HG03196 (cell line): Measurements from ENCODE around the gene RNF181.
"Not testable (repeated sequence)": the region's sequence is repeated elsewhere in the genome, so short reads cannot be mapped to it uniquely, and the experiment has no call there.

Experiments
- ATAC-seq: cut with Tn5 transposase; IDR thresholded peaks from one replicate; pipeline ENCODE4 v1.9.1; 2021; ENCODE audit not compliant: unreplicated experiment

Gene RNF181

DNA sequence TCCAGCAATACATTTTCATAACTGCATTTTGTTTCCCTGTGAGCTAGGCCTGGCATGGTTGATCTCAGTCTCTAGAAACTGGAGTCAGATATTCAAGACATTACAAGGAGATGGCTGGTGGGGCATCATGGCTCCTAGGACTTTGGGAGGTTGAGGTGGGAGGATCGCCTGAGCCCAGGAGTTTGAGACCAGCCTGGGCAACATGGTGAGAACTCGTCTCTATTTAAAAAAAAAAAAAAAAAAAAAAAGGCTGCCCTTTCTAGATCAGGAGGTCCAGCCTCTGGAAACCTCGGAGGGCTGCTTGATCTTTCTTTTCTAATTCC, 18.5 kb upstream of the RNF181 start:
- ATAC-seq = no peak

DNA sequence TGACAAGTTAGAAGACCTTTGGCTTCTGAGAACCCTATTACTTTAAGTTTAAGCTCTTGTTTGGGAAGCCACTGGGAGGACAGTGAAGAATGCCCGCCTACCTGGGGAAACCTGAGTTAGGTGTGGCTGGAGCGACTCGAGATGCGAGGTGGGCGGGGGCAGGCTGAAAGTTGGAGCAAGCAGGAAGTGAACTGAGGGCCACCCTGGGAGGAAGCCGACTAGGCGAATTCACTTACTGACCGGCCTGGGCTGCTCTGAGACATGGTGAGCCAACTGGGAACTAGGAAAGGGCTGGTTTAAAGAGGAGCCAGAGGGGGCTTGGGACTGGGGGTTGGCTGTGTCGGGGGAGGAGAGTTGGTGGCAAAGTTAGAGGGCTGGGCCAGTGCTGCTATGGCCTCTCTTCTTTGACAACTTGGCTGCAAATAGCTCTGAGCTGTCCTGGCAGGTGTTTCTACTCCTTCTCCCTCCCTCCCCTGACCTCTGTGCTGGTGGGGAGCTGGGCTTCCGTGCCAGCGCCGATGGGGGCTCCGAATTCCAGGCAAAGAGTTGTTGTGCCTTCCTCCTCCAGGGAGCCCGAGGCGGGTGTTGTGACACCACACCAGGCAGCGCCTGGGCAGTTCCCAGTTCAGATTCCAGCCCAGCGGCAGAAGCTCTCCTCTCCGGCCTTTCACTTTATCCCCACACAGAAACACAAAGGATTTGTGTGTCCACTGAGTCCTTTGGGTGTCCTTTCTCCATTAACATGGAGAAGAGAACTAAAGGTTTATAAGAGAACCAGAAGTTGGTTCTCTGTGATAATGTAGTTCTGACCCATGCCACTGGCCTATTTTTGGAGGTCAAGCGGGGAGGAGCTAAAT, 17.9 kb upstream of the RNF181 start, which contains the start of gene VAMP8:
TSS of gene VAMP8 (plus strand) at position 201 of the 857 bp plus-strand sequence. CDS start at position 262, 61 bp downstream.
- ATAC-seq = no peak

DNA sequence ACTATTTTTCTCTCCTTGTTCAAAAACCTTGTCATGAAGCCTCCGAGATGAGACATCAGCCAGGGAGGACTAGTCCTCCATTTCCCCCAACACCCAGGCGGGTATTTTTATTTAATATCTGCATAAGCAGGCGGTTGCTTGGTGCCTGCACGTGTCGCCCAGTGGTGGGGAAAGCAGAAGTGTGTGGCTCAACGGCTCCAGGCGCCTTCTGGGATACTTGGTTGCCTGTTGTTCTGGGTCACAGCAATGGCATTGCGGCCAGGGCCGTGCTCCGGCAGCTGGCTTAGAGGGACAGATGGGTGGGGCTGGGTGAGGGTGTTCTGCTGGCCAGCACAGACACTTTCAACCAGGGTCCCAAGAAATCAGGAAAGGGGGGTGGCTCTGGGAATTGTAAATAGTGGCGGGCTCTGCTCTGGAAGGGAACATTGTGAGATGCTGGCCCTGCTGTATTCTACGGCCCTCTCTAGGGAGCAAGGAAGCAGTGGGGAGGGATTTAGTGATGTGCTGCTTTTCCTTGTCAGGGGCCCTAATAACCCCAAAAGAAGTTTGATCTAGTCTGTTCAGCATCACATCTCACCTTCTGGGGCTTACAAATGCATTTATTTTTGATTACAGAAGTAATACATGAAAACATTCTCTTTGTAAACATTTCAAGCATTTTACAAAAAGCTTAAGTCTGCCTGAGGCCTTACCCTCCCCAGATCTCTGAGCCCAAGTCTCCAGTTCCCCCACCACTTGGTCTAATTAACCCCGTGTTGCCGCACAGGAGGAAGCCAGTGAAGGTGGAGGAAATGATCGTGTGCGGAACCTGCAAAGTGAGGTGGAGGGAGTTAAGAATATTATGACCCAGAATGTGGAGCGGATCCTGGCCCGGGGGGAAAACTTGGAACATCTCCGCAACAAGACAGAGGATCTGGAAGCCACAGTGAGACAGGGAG, 17.0 kb upstream of the RNF181 start:
- ATAC-seq = peak; percentile 38

DNA sequence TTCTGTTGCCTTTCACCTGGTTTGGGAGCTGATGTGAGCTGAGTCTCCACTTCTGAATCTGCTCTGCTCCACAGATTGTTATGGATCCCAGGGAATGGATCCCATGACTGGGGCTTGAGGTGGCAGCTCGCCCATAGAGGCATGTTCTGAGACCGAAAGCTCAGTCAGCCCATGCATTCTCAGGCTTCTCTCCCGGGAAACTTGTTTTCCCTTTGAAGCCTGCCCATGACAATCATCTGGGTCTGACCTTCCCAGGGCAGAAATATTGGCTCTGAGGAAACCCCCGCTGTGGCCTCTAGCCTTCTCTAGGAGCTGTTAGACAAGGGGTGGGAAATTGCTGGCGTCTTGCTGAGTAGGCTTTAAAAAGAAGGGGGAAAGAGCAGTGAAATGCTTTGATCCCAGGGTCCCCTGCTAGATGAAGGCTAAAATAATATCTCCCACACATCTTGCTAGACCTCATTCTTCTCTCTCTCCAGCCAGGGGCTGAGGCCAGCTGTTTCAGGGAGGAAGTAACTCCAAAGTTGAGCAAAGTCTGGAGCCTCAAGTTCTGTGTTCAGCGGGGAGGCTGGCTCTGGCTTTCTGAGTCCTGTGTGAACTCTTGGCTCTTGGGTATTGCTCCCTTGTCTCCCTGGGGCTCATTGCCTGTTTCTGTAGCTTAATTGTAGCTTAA, 16.1 kb upstream of the RNF181 start:
- ATAC-seq = no peak

DNA sequence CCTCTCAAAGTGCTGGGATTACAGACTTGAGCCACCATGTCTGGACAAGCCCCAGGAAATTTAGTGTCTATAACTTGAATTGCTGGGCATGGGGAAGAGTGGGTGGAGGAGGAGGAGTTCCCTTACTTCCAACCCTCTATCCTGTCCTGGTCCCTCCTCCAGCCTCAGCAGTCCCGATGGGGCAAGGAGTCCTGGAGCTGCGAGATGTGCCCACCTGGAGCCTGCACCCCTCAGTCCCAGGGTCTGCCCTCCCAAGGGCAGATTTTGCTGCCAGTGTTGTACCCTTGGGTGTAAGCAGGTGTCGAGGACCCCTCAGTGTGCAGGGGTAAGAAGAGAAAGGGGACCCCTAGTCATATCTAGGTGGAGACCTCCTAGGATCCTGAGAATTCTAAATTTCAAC, 15.3 kb upstream of the RNF181 start:
- ATAC-seq = no peak

DNA sequence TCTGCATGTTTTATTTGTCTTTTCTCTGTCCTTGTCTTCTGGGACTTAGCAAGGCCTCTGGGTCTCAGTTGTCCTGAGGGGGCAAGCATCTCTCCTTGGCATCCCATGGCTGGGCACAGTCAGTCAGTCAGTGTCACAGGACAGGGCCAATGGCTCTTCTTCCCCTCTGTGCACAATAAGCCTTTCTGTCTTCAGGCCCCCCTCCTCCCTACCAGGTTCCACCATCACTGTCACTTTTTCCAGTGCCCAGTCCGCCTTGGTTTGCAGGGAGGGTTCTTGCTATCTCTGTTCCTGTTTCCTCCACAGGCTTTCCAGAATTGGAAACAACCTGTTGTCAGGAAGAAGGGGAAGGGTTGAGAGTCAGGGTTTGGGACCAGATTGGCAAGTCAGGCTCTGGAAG, 13.1 kb upstream of the RNF181 start:
- ATAC-seq = no peak

DNA sequence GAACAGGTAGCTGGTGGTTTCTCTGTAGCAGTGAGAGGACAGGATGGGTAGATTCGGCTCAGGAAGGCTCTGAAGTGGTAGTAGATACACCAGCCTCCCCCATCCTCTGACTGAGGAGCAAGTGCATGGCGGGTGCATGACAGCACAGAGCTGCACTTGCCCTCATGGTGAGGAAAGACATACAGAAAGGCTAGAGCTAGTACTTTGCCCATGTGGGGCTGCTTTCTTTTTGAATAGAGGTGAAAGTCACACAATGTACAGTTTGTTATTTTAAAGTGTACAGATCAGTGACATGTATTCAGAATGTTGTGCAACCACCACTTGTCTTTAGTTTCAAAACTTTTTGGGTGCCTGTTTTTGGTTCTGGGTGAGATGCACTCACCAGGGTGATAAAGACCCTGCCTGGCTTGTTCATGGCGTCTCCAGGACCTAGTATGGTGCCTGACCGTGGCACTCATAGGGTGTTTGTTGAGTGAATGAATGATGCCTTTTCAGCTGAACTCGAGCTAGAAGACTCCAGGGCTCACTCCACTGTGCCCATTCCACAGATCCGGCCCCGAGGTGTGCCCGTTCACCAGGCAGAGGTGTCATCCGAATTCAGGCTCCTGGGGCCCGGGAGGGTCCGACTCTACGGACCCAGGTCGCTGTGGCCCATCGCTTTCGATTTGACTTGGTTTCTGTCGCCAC, 11.7 kb upstream of the RNF181 start:
- ATAC-seq = peak; percentile 39

DNA sequence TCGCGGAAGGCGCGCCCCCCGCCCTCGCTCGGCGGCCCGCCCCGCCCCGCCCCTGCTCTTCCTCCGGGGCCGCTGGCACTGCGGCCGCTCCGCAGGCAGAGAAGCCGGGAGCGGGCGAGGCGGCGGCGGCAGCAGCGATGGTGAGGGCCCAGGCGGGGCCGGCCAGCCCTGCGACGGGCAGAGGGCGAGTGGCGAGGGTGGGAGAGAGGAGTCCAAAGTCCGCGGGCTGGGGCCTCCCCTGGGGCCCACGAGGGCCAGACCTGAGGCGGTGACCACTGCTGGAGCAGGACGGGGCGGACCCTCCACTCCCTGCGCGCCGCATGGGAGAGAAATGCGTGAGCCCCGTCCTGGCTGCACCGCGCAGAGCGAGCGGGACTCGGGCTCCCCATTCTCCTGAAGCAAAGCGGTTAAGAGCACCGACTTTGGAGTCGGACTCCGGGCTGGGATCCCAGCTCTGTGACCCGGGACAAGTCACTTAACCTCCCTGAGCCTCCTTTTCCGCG, 11.1 kb upstream of the RNF181 start, which contains the start of gene VAMP5:
TSS of gene VAMP5 (plus strand) at position 78 of the 503 bp plus-strand sequence. CDS start at position 138, 60 bp downstream.
- ATAC-seq = peak; percentile 27

DNA sequence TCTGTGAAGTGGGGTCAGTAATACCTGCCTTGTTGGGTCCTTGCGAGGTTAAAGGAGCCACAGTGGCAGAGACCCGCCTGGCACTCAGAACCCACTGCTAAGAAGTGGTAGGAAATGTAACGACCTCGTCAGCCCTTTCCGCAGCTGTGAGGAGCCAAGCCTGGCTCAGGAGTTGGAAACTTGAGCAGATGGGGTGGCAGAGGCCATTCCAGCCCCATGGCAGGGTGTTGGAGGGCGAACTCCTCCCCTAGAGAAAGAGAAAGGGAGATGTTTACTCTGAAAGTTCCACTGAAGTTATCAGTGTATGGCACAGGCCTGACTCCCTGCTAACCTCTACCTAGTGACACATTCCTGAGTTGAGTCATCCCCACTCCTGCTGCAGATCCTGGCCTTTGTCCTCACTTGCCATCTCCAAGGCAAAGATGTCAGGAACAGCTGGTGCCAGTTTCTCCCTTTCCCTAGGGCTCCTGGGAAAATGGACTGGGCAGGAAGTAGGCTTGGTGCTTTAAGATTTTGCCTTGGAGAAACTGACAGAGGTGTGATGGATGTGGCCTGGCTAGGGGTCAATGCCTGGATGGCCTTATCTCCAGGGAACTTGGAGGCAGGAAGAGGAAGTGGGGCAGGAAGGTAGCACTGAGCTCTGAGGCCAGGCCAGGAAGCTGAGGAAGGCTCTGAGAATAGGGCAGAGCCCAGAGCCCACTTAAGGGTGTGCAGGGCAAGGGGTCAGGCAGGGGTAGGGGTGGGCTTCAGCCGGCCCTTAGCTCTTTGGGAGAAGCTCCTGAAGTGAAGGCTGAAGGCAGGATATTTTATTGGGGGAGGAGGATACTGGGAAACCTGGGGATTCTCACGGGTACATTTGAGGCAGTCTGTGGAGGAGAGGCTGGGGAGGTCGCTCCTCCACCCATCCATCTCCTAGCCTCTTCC, 10.4 kb upstream of the RNF181 start:
- peak; percentile 38 for ATAC-seq

DNA sequence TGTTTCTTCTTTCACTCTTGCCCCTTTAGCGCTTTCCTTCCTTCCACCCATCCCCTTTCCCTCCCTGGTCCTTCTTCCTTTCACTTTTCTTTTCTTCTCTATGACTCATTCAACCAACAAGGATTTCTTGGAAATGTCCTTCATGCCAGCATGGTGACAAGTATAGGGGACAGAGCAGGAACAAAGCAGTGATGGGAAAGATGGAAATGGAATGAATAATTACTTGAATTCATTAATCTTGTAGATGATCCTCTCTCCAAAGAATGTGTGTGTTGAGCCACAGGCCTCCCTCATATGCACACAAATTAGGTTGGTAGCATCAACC, 9.8 kb upstream of the RNF181 start:
- no peak for ATAC-seq

DNA sequence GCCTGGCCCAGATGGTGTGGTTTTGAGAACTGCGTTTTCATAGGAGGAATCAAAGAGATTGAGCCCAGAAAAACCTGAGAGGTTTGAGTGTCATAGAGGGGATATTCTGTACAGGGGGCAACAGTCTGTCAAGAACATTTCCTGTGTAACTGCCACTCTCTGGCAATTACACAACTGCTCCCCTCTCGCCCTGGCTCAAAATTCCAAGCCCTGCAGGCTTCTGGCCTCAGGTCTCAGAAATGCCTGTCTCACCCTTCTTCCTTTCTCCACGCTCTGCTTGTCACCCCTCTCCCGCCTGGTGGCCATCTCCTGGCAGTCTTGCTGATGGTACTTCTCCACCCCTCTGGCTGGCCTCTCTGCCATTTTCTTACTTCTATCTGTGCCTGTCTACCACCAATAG, 7.3 kb upstream of the RNF181 start:
- ATAC-seq = no peak

DNA sequence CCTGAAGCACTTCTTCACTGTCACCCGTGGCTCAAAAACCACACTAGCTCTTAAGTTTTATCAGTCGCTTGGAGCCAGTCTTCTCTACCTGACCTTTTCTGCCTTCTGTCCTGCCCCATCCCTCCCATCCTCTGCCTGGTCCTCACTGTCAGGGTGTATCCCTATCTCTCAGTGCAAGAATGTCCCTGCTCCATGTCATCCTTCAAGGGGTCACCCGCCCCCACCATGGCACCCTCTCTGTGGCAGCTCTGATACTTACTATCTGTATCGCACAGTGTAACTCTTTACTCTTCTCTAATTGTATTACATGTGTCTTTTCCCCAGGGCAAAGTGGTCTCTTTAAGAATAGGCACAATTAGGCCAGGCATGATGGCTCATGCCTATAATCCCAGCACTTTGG, 6.9 kb upstream of the RNF181 start:
- no peak for ATAC-seq

DNA sequence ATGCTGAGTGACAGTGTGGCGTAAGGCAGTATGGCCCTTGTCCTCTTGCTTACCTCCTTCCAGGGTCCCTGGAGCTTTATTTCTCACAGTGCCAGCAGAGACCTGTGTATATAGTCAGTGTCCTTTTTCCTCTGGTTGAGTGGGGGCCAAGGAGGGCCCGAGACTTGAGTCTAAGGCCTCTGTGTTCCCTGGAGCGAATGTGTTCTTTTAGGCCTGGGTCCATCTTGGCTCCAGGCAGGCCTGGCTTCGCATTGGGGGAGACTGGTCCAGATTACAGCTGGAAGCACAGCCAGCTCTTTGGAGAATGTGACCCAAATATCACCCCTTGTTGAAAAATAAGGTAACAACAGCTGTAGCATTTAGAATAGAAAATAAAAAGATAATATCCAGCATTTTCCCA, 6.4 kb upstream of the RNF181 start:
- no peak for ATAC-seq

DNA sequence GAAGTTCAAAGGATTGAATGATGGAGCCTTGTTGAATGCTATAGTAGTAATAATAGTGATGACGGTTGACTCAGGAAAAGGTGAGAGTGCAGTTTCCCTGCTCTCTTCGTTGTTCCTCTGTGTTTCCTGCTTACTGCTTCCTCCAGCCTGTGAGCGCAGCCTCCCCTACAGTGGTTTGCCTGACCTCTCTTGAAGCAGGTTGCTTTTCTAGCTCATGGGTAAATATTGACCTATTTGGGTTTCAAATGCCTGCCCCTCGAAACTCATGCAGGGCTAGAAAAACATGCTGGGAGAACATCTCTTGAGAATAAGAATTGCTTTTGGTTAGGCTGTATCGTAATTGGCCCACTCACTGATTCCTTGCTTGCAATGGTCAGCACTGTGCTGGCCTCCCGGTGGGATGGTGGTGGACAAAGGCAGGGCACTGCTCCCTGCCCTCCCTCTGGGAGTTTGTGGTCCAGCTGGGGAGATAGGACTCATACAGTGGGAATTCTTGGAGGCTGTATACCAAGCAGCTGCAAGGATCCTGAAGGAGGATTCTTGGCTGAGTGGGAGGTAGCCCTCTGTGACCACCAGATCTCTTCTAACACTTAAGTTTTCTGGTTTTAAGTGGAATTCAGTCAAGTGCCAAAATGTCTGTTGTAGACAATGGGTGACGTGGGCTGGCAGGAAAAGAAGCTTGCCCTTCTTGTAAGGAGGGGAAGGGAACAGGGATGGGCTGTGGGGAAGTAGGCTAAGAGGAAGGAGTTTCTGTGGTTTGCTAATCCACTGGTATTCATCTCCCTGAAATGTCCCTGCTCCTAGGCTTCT, 5.4 kb upstream of the RNF181 start:
- ATAC-seq = no peak

DNA sequence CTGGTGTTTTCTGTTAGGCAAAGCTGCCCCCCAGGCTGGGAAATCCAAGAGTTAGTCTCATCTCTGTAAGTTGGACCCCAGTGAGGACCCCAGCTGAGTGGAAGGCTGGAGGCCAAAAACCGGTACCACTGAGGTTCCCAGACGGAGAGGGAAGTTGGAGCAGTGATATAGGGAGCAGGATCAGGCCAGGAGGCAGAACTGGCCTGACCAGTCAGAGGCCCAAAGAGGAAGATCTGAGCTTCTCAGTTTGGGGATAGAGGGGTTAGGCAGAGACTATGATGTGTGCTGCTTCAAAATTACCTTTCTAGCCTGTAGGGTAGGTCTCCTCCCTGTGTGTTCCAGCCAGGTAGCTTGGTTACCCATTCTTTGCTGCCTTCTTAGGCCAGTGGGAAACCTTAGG, 4.6 kb upstream of the RNF181 start:
- no peak for ATAC-seq

DNA sequence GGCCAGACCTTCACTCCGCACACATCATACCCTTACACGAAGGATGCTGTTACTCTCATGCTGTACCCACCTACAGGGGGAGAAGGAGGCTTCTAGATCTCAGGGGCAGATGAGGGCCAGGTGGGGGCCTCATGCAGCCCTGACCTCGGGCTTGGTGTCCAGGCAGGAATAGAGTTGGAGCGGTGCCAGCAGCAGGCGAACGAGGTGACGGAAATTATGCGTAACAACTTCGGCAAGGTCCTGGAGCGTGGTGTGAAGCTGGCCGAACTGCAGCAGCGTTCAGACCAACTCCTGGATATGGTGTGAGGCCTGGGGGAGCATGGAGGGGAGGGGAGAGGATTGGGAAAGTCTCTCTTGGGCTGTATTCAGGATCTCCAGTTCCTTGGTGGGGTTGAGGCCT, 4.0 kb upstream of the RNF181 start:
- ATAC-seq = no peak

DNA sequence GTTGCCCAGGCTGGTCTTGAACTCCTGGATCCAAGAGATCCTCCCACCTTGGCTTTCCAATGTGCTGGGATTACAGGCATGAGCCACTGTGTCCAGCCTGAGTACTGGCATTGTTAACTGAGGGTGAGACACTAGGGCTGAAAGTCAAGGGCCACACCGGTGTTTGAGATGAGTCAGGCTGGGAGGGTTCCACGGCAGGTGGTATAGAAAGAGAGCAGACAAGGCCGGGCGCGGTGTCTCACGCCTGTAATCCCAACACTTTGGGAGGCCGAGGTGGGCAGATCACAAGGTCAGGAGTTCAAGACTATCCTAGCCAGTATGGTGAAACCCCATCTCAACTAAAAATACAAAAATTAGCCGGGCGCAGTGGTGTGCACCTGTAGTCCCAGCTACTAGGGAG, 3.2 kb upstream of the RNF181 start:
- not testable (repeated sequence) for ATAC-seq

DNA sequence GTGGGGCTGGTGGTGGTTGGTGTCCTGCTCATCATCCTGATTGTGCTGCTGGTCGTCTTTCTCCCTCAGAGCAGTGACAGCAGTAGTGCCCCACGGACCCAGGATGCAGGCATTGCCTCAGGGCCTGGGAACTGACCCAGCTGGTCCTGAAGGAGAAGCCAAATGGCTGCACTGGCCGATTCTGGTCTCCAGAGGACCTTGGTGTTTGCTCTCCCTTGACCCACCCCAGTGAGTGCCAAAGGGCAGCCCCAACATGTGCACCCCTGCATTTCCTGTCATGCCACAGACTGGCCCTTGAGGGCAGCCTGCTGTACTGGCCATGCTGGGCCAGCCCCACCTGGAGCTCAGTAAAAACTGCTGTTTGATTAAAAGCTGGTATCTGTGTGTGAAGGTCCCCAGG, 2.5 kb upstream of the RNF181 start:
- ATAC-seq = no peak
